ENCODE data around the gene KIF13A. TPM values are rescaled to one million over a fixed set of nuclear protein-coding genes. Genes with fewer than 3 reads are reported as not detected.

KIF13A gene
- total RNA-seq, 1 donor: 86.8 TPM

DNA sequence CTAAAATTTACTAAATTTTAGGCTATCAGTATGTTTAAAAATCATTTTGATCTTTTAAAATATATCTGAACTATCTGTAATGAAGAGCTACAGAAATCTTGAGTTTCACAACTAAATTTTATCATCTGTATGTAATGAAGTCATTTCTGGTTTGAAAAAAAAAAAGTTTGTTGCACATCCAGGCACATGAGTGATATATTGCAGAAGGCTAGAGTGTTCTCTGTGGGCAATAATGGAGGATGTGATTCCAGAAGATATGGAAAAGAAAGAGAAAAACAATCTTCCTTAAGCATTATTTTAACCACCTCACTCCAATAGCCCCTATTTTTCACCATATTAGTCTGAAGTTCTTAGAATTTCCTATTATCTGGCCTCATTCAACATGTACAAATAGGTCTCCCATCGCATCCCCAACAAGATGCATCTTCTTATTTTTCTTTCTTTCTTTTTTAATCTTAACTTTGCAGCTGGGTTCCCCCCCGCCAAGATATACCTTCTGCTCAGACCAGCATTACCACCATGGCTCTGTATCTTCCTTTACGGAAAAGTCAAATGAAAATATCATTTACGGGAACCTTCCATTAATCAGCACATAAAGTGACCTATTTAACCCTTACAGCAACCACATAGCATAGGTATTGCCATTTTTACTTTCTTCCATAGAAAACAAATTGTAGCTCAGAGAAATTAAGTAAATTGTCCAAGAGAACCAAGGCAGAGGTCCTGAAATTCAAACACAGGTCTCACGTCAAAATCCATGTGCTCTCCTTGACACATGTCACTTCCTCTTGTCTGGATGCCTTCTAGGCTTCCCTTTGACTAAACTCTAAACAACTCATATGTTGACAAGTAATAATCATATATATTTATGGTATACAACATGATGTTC, 116.9 kb downstream of the KIF13A start:
- DNase-seq (ENCODE audit: low read depth): peak; percentile 49
- TF ChIP-seq CTCF (IDR thresholded peaks at IDR 0.05; ENCODE audit: insufficient read depth, low read length): no peak
- no peak overlapping the region for H3K4me3 ChIP-seq (ENCODE audit: low read depth, low read length)

- H3K4me3 ChIP-seq (ENCODE audit: low read depth, low read length): no peak overlapping the region
- no peak for TF ChIP-seq CTCF (IDR thresholded peaks at IDR 0.05; ENCODE audit: insufficient read depth, low read length)
- no peak for DNase-seq (ENCODE audit: low read depth)
These were observed 117.7 kb downstream of the KIF13A start for GRCh38 chr6:17869753-17870050.

DNA sequence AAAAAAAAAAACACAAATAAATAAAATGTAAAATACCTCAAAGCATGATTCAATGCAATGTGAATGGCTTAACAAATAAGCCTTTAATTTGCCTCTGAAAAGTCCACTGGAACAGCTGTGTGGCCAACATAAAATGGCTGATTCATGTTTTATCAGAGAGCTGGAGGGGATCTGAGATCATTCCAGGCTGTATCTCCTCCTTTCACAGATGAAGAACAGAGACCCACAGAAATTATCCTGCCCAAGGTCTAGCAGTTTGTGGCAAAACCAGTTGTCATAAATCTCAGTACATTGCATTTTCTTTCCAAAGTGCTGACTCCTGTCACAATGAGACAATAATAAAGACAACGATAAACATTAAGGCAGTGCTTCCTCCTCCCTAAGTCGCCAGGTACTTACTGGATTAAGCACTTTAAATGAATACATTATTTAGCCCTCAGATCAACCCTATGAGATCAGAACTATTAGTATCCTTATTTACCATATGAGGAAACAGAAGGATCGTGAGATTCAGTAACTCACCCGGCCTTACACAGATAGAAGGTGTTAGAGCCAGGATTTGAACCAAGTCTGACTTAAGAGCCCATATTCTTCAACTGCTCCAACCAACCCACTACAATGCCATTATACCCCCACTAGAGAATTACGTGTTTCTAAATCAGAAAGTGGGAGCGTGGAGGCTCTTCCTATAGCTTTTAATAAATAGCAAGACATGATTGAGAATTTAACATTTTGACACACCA, 118.3 kb downstream of the KIF13A start:
- H3K4me3 ChIP-seq (ENCODE audit: low read depth, low read length): no peak overlapping the region
- no peak for TF ChIP-seq CTCF (IDR thresholded peaks at IDR 0.05; ENCODE audit: insufficient read depth, low read length)
- peak; percentile 68 for DNase-seq (ENCODE audit: low read depth)

GRCh38 chr6:17867880-17868279, 119.6 kb downstream of the KIF13A start:
- no peak overlapping the region for H3K4me3 ChIP-seq (ENCODE audit: low read depth, low read length)
- peak; percentile 90 for DNase-seq (ENCODE audit: low read depth)
- TF ChIP-seq CTCF (IDR thresholded peaks at IDR 0.05; ENCODE audit: insufficient read depth, low read length): no peak

DNA sequence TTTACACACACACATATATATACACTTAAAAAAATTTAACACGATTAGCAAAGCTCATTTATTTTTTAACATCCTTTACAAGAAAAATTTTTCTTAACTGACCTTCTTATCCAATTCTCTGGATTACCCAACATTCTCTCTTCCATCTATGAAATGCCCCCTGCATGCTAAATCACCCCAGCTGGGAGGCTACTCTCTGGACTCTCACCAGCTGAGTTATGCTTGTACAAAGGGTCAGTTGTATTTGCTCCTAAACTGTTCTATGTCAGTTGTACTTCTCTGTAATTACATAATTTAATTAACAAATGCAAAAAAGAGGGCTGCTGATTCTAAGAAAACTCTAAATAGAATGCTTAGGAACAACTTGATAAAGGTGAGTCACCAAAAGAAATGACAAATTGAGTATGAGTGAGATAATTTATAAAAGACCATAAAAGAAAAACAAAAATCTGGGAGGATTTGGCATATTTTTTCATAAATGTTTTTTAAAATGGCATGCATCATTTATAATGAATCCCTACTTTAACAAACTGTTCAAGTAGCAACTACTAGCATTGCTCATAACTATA, 120.5 kb downstream of the KIF13A start:
- H3K4me3 ChIP-seq (ENCODE audit: low read depth, low read length): no peak overlapping the region
- DNase-seq (ENCODE audit: low read depth): no peak
- no peak for TF ChIP-seq CTCF (IDR thresholded peaks at IDR 0.05; ENCODE audit: insufficient read depth, low read length)

- no peak for TF ChIP-seq CTCF (IDR thresholded peaks at IDR 0.05; ENCODE audit: insufficient read depth, low read length)
- no peak overlapping the region for H3K4me3 ChIP-seq (ENCODE audit: low read depth, low read length)
These were observed 121.4 kb downstream of the KIF13A start for GRCh38 chr6:17865798-17866725.

More at GRCh38 chr6:17865798-17866725, 121.4 kb downstream of the KIF13A start:
- peak; percentile 94 for DNase-seq (ENCODE audit: low read depth)
